OCI-LY1 (cell line): ENCODE results near the gene CILP2.

ENCODE experiments used
- H2AFZ ChIP-seq: fragments of 200-600 bp; sonication (generic), shearing (Covaris generic); 2 replicates; pipeline ENCODE4 v1.6.0; 2014; ENCODE audit warnings: antibody characterized with exemption, mild to moderate bottlenecking, low read length
- H3F3A ChIP-seq: fragments of 200-600 bp; sonication (generic), shearing (Covaris generic); 2 replicates; pipeline ENCODE4 v1.6.0; 2014; ENCODE audit warnings: mild to moderate bottlenecking, antibody characterized with exemption, low read length, moderate library complexity; ENCODE audit not compliant: insufficient read depth
- H3K27ac ChIP-seq: fragments of 200-600 bp; sonication (generic); 2 replicates; pipeline ENCODE4 v1.5.1; 2014; ENCODE audit warnings: low read length, mixed run types, mild to moderate bottlenecking, low read depth; ENCODE audit not compliant: poor library complexity, severe bottlenecking
- H3K27me3 ChIP-seq: fragments of 200-600 bp; sonication (generic); 2 replicates; pipeline ENCODE4 v1.6.0; 2014; ENCODE audit warnings: antibody characterized with exemption, mild to moderate bottlenecking, low read length, moderate library complexity; ENCODE audit not compliant: insufficient read depth
- H3K36me3 ChIP-seq: fragments of 200-600 bp; sonication (generic); 2 replicates; pipeline ENCODE4 v1.6.1; 2014; ENCODE audit warnings: mild to moderate bottlenecking, antibody characterized with exemption, low read length, moderate library complexity, mixed read lengths; ENCODE audit not compliant: insufficient read depth
- H3K4me1 ChIP-seq: fragments of 200-600 bp; sonication (generic); 2 replicates; pipeline ENCODE4 v1.5.1; 2014; ENCODE audit warnings: mild to moderate bottlenecking, low read length, moderate library complexity; ENCODE audit not compliant: insufficient read depth, severe bottlenecking
- H3K4me2 ChIP-seq: fragments of 200-600 bp; sonication (generic), shearing (Covaris generic); 2 replicates; pipeline ENCODE4 v1.6.1; 2014; ENCODE audit warnings: low read length
- H3K4me3 ChIP-seq: fragments of 200-600 bp; sonication (generic); 2 replicates; pipeline ENCODE4 v1.5.1; 2014; ENCODE audit warnings: low read length, low read depth, mild to moderate bottlenecking, mixed read lengths; ENCODE audit not compliant: poor library complexity, severe bottlenecking
- H3K79me2 ChIP-seq: fragments of 200-600 bp; shearing (Covaris generic); 2 replicates; pipeline ENCODE4 v1.6.1; 2016; ENCODE audit warnings: mixed run types, low read length, mixed read lengths; ENCODE audit not compliant: insufficient read depth
- H3K9ac ChIP-seq: fragments of 200-600 bp; sonication (generic), shearing (Covaris generic); 2 replicates; pipeline ENCODE4 v1.6.1; 2014; ENCODE audit warnings: mild to moderate bottlenecking, low read length, mixed read lengths
- H3K9me2 ChIP-seq: fragments of 200-600 bp; sonication (generic), shearing (Covaris generic); 2 replicates; pipeline ENCODE4 v1.6.1; 2014; ENCODE audit warnings: low read depth, mild to moderate bottlenecking, low read length, mixed read lengths
- H3K9me3 ChIP-seq: fragments of 200-600 bp; shearing (Covaris generic); 2 replicates; pipeline ENCODE4 v1.6.1; 2014; ENCODE audit warnings: low read length, mixed read lengths
- H4K20me1 ChIP-seq: fragments of 200-600 bp; sonication (generic), shearing (Covaris generic); 2 replicates; pipeline ENCODE4 v1.6.0; 2016; ENCODE audit warnings: mild to moderate bottlenecking, low read length; ENCODE audit not compliant: insufficient read depth
- EZH2 ChIP-seq: fragments of 200-600 bp; sonication (generic), shearing (Covaris generic); IDR thresholded peaks from 2 replicates; pipeline ENCODE4 v1.8.0; 2017; ENCODE audit warnings: borderline replicate concordance, mixed run types, mild to moderate bottlenecking, antibody characterized with exemption, low read length, moderate library complexity, mixed read lengths
- TF ChIP-seq, protein P1 (sequence below): fragments of 200-600 bp; sonication (generic), shearing (Covaris generic); IDR thresholded peaks from 2 replicates; pipeline ENCODE4 v1.5.1; 2017; ENCODE audit warnings: mild to moderate bottlenecking, antibody characterized with exemption, low read length, moderate library complexity, mixed read lengths

Gene CILP2

DNA sequence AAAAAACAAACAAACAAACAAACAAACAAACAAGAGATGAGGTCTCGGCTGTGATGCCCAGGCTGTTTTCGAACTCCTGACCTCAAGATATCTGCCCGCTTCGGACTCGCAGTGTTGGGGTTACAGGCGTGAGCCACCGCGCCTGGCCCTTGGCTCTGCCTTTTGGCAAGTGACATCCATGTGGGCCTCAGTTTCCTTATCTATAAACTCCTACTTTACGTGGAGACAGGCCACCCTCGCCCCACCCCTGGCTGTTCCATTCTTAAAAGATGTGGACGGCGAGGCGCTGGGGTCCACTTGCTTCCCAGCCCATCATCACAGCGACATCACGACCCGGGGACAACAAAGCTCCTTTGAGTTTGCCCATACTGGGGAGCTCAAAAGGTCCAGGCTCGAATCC, 24.4 kb upstream of the CILP2 start:
- peaks cover 24% of the 10 kb centered on the region for H3K4me1 ChIP-seq
- H3K27ac ChIP-seq, result no peak overlapping the region
- peaks cover 4% of the 10 kb centered on the region; the same call in 1 of the 2 replicates for H3K36me3 ChIP-seq
- no peak overlapping the region for H3K9ac ChIP-seq
- peaks cover 23% of the 10 kb centered on the region for H3K79me2 ChIP-seq
- H3K9me3 ChIP-seq, result no peaks in the 10 kb centered on the region
- no peaks in the 10 kb centered on the region for H4K20me1 ChIP-seq
- TF ChIP-seq, protein P1, sequence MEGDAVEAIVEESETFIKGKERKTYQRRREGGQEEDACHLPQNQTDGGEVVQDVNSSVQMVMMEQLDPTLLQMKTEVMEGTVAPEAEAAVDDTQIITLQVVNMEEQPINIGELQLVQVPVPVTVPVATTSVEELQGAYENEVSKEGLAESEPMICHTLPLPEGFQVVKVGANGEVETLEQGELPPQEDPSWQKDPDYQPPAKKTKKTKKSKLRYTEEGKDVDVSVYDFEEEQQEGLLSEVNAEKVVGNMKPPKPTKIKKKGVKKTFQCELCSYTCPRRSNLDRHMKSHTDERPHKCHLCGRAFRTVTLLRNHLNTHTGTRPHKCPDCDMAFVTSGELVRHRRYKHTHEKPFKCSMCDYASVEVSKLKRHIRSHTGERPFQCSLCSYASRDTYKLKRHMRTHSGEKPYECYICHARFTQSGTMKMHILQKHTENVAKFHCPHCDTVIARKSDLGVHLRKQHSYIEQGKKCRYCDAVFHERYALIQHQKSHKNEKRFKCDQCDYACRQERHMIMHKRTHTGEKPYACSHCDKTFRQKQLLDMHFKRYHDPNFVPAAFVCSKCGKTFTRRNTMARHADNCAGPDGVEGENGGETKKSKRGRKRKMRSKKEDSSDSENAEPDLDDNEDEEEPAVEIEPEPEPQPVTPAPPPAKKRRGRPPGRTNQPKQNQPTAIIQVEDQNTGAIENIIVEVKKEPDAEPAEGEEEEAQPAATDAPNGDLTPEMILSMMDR, result no peak
- TF ChIP-seq EZH2, result no peak
- no peak overlapping the region for H2AFZ ChIP-seq
- no peaks in the 10 kb centered on the region for H3K27me3 ChIP-seq
- H3K4me2 ChIP-seq, result no peak overlapping the region
- no peaks in the 10 kb centered on the region for H3F3A ChIP-seq
- no peaks in the 10 kb centered on the region for H3K9me2 ChIP-seq
- H3K4me3 ChIP-seq, result no peak overlapping the region

DNA sequence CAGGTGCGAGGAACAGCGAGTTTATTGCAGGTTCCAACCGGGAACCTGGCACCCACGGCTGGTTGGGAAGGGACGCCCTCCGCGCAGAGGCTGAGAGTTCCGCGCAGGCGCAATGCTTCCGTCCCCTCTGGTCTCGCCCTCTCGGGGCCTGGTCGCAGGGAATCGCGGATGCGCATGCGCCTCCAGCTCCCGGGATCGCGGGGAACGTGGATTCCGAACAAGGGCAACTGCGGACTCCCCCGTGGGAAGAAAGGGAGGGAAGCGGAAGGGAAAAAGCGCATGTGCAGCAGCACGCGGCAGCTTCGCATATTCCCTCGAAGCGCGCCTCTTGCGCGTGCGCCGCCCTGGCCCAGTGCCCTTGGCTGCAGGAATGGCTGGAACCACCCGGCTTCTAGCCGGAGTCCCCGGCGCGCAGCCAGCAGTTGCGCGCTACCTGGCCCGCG, 23.8 kb upstream of the CILP2 start:
- Histone ChIP-seq H3K36me3 (peaks cover 7% of the 10 kb centered on the region; the same call in 1 of the 2 replicates), H3K79me2 (peaks cover 27% of the 10 kb centered on the region), H3K9me2 (no peaks in the 10 kb centered on the region), H2AFZ (no peak overlapping the region), H3K4me3 (no peak overlapping the region), H3K9me3 (no peaks in the 10 kb centered on the region), H3K27me3 (no peaks in the 10 kb centered on the region), H3K9ac (no peak overlapping the region), H3F3A (no peaks in the 10 kb centered on the region), H3K4me2 (no peak overlapping the region), H3K27ac (no peak overlapping the region), H3K4me1 (peaks cover 27% of the 10 kb centered on the region), H4K20me1 (no peaks in the 10 kb centered on the region)
- TF ChIP-seq, protein P1, result no peak
- no peak for TF ChIP-seq EZH2

DNA sequence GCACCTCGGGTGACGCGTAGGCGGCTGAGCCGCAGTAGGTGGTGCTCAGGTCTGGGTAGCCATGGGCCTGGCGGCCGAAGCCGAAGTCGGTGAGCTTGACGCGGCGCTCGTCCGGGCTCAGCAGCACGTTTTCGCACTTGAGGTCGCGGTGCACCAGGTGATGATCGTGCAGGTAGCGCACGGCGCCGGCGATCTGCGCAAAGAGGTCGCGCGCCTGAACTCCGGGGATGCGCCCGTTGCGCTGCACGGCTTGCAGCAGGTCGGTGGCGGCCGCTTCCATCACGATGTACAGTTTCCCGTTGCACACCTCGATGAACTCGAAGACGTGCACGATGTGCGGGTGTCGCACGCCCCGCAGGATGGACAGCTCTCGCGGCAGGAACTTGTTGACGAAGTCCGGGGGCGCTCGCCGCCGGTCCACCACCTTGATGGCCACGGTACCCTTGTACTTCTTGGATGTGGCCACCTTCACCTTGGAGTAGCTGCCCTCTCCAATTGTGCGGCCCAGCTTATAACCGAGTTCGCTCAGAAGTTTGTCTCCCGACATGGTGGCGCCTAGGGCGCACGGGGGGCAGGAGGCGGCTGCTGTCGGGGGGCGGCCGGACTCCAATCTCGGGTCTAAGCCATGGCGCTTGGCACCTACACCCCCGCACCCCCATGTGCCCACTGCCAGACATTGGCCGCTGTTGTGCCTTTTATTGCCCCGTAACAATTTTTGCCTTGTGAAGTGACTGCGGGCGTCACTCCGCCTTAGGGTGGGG, 23.0 kb upstream of the CILP2 start, which contains the start of gene TSSK6:
TSS of gene TSSK6 (minus strand) at position 668 of the 761 bp plus-strand sequence. CDS start at position 547, 121 bp downstream.
- H3K36me3 ChIP-seq, result peaks cover 15% of the 10 kb centered on the region
- peaks cover 34% of the 10 kb centered on the region for H3K4me1 ChIP-seq
- H3K4me3 ChIP-seq, result peak within 1 kb of the TSS; percentile 95
- no peaks in the 10 kb centered on the region for H3K27me3 ChIP-seq
- H3K27ac ChIP-seq, result peak within 1 kb of the TSS; percentile 73
- H3K9ac ChIP-seq, result peak within 1 kb of the TSS; percentile 94
- no peaks in the 10 kb centered on the region for H3K9me2 ChIP-seq
- H3K9me3 ChIP-seq, result no peaks in the 10 kb centered on the region
- H3K4me2 ChIP-seq, result peak within 1 kb of the TSS; percentile 87
- no peaks in the 10 kb centered on the region for H3F3A ChIP-seq
- H2AFZ ChIP-seq, result no peak within 1 kb of the TSS
- peaks cover 32% of the 10 kb centered on the region for H3K79me2 ChIP-seq
- no peak for TF ChIP-seq EZH2
- TF ChIP-seq, protein P1, result no peak
- H4K20me1 ChIP-seq, result no peaks in the 10 kb centered on the region
